Measurements from ENCODE around the gene DNLZ.

The DNLZ gene

GRCh38 chr9:136341769-136342168, 21.8 kb downstream of the DNLZ start:
- no peak for DNase-seq

GRCh38 chr9:136341042-136341655, 22.4 kb downstream of the DNLZ start:
- no peak for DNase-seq

GRCh38 chr9:136340356-136341041, 23.0 kb downstream of the DNLZ start:
- no peak for DNase-seq

- DNase-seq = no peak
Measured at GRCh38 chr9:136339958-136340310, 23.6 kb downstream of the DNLZ start.

GRCh38 chr9:136339173-136339957, 24.2 kb downstream of the DNLZ start:
- peak; percentile 39 for DNase-seq

- no peak for DNase-seq
Measured at GRCh38 chr9:136338511-136338910, 25.0 kb downstream of the DNLZ start.

GRCh38 chr9:136337416-136338395, 25.8 kb downstream of the DNLZ start:
- no peak for DNase-seq

- DNase-seq = no peak
Measured at GRCh38 chr9:136336881-136337280, 26.7 kb downstream of the DNLZ start.

- DNase-seq = peak; percentile 29
Measured at GRCh38 chr9:136336156-136336870, 27.2 kb downstream of the DNLZ start.

- no peak for DNase-seq
Measured at GRCh38 chr9:136335296-136336155, 28.0 kb downstream of the DNLZ start.

GRCh38 chr9:136334541-136334940, 29.0 kb downstream of the DNLZ start:
- no peak for DNase-seq

- DNase-seq = no peak
Measured at GRCh38 chr9:136333486-136333885, 30.1 kb downstream of the DNLZ start.

GRCh38 chr9:136333045-136333444, 30.5 kb downstream of the DNLZ start:
- no peak for DNase-seq

GRCh38 chr9:136332482-136332983, 31.0 kb downstream of the DNLZ start:
- DNase-seq = no peak

- DNase-seq = no peak
Measured at GRCh38 chr9:136331556-136332481, 31.7 kb downstream of the DNLZ start.

GRCh38 chr9:136331030-136331429, 32.5 kb downstream of the DNLZ start:
- DNase-seq = no peak

GRCh38 chr9:136330406-136330990, 33.0 kb downstream of the DNLZ start:
- no peak for DNase-seq

GRCh38 chr9:136329636-136330405, 33.7 kb downstream of the DNLZ start:
- no peak for DNase-seq

- no peak for DNase-seq
Measured at GRCh38 chr9:136329211-136329627, 34.3 kb downstream of the DNLZ start.
